Activated CD4-positive, alpha-beta T cell treated with anti-CD3 and anti-CD28 coated beads, Interleukin-2, Interleukin-6, amounts not matched to agents 100 ng/mL and 50 ng/mL, durations not matched to agents 16 hours and 8 hours (primary cell): ENCODE measurements around the gene GMCL2.

ENCODE experiments used
- DNase-seq: peaks from one replicate; pipeline ENCODE4 v3.0.0-alpha.2; 2020

The GMCL2 gene

DNA sequence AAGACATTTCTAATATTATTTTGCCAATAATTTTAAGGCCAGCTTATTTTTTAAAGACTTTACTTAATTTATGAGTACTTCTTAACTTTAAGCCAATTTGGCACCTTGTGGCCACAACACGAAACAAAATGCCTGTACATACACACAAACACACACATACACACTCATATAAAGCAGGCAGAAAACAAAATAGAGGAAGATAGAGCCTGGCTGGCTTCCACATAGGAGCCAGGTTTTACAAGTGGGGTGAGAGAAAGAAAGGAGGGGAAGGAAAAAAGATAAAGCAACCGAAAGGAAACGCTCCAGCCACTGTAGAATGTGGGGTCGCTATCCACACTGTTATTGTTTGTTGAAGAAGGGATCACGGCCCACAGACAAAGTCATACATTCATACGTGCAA lies 10.4 kb downstream of the GMCL2 start:
- no peak for DNase-seq

- no peak for DNase-seq
Measured at GRCh38 chr5:178174456-178174855, 12.7 kb downstream of the GMCL2 start.

- DNase-seq: no peak
Measured at GRCh38 chr5:178170455-178170854, 16.7 kb downstream of the GMCL2 start.

DNA sequence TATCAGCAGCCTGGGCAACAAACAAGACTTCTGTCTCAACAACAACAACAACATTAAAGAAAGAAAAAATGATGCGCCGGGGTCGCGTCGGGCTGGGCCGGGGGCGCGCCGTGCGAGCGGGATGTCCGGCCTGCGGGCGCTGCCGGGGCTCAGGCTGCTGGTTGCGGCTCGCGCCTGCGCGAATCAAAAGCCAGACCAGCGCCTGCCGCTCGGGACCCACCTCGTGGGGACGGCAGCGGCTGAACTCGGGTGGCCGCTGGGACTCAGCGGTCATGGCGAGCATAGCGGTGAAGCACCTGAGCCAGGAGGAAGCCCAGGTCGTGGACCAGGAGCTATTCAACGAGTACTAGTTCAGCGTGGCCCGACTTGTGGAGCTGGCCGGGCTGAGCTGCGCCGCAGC lies 21.6 kb downstream of the GMCL2 start:
- no peak for DNase-seq

GRCh38 chr5:178163772-178164735 lies 23.1 kb downstream of the GMCL2 start:
- peak; percentile 93 for DNase-seq

GRCh38 chr5:178162481-178162880 lies 24.7 kb downstream of the GMCL2 start:
- no peak for DNase-seq

DNA sequence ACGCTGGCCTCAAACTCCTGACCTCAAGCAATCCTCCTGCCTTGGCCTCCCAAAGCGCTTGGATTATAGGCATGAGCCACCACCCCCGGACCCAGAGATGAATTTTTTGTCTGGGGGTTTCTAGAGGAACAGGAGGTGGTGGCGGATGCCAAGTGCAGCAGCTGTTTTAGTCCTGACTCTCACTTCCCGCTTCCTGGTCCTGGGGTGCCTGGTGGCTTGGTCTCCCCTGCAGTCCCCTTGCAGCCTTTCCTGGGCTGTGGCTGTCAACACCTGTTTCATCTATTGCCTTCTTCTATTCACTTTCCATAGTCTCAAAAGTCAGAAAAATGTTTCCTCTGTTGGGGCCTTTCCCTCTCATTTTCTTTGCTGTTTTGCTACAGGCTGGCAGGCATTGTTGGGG lies 27.0 kb downstream of the GMCL2 start:
- DNase-seq: no peak

DNA sequence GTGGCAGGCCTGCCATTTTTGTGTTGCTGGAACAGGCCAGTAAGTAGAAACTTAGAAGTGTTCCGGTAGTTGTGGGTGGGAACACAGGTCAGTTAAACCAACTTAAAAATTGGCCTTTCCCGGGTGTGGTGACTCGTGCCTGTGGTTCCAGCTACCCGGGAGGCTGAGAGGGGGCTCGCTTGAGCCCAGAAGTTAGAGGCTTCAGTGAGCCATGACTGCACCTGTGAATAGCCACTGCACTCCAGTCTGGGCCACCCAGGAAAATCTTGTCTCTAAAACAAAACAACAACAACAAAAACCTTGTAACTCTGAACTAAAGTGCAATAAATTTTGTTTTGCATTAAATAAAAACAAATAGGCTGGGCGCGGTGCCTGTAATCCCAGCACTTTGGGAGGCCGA lies 32.1 kb downstream of the GMCL2 start:
- no peak for DNase-seq

DNA sequence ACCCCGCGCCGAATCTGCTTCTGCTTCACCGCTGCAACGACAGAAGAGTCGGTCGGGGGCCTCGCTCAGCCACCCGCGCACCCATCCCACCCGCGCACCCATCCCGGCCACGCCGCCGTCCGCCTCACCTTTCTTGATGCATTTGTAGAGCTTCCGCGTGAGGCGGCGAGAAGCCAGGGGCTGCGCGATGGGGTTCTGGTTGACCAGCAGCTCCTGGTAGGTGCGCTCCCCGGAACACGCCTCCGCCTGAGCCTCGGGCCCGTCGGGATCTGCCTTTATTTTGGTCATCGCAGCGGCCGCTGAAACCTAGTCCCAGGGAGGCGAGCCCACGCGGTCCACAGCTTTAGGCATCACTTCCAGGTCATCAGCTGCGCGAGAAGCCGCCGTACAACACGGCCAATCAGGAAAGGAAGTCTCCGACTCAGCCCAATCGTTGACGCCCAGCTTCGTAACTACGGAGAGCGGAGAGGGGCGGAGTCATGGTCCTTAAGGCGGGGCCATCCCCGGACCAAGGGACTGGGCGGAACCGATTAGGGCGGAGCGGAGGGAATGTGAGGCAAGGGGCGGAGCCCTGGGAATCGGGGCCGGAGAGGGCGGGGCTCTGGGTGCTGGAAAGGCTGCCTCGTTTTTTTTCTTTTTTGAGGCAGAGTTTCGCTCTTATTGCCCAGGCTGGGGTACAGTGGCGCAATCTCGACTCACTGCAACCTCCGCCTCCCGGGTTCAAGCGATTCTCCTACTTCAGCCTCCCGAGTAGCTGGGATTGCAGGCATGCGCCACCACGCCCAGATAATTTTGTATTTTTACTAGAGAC lies 33.4 kb downstream of the GMCL2 start, which contains the start of gene NHP2:
NHP2 (minus strand) TSS at position 356 of the 811 bp plus-strand sequence; CDS start at position 288, 68 bp downstream.
- DNase-seq: peak; percentile 99

DNA sequence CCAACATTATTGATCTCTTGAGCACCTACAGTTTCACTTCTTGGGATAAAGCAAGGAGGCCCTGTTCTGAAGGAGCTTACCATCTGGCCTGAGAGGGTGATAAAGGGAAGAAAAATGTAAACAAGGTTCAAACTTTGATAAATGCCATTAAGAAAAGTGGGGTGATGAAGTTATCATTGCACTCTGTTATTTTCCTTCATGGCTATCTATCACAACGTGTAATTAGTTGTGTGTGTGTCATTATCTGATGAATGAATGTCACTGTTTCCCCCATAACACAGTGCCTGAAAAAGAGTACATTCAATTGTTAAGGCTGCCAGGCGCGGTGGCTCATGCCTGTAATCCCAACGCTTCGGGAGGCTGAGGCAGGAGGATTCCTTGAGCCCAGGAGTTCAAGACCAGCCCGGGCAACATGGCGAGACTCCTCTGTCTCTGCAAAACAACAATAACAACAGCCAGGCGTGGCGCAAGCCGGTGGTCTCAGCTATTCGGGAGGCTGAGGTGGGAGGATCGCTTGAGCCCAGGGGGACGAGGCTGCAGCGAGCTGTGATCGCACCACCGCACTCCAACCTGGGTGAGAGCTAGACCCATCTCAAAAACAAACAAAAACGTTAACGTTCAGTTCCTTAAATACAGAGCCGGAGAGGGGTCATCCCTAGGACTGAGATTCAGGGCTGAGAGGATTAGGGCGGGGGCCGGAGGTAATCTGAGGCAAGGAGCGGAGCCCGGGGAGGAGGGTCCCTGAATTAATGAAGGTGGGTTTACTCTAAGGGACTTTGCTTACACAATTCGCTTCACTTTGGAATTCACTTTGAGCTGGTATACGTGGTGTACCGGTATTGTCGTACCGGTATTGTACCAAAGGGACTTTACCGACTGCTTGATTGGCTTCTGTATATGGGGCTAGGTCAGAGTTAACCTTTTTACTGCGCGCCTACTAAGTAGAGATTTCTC lies 34.4 kb downstream of the GMCL2 start:
- no peak for DNase-seq

GRCh38 chr5:178150977-178151734 lies 36.0 kb downstream of the GMCL2 start:
- DNase-seq: no peak

- no peak for DNase-seq
Measured at GRCh38 chr5:178149199-178149932, 37.8 kb downstream of the GMCL2 start.

GRCh38 chr5:178147406-178147805 lies 39.8 kb downstream of the GMCL2 start:
- no peak for DNase-seq

DNA sequence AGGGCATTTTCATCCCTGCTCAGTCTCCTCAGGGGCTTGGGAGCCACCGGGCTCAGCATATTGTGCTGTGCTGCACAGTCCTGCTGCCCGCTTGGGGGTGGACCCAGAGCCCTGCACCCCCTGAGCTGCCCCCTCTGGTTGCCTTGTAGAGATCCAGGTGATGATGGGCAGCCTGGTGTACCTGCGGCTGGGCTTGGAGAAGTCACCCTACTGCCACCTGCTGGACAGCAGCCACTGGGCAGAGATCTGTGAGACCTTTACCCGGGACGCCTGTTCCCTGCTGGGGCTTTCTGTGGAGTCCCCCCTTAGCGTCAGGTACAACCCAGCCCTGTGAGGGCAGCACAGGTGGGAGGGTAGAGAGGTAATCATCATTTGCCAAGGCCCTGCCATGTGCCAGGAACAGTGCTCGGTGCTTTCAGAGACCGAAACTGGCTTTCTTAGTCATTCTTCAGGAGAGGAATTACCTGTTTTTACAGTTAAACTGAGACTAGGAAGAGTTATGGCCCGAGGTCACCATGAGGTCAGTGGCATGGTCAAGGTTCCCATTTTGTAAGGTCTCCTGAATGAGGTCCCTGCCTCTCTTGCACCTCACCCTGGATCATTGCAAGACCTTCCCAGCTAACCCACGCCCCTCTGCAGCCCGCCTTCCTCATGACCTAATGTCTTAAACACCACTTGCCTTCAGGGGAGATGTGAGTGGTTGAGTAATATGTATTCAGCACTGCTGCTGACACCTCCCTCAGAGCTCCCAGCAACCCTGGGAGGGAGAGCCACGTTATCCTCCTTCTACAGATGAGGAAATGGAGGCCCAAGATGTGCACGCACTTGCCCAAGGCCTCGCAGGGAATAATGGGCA lies 41.0 kb downstream of the GMCL2 start:
- peak; percentile 70 for DNase-seq

- DNase-seq: no peak
Measured at GRCh38 chr5:178143901-178144300, 43.3 kb downstream of the GMCL2 start.

- DNase-seq: no peak
Measured at GRCh38 chr5:178143246-178143645, 43.9 kb downstream of the GMCL2 start.

GRCh38 chr5:178142642-178143041 lies 44.5 kb downstream of the GMCL2 start:
- DNase-seq: no peak

DNA sequence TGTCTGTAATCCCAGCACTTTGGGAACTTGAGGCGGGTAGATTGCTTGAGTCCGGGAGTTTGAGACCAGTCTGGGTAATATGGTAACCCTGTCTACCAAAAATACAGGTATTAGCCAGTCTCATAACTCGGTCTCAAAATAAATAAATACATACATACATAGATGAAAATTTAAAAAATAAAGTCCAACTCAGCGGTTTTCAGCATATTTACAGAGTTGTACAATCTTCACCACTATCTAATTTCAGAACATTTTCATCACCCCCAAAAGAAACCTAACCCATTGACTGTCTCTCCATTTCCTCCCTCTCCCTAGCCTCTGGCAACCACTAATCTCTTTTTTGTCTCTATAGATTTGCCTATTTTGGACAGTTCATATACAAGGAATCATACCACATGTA lies 45.6 kb downstream of the GMCL2 start:
- no peak for DNase-seq

- no peak for DNase-seq
Measured at GRCh38 chr5:178137991-178138390, 49.2 kb downstream of the GMCL2 start.

- DNase-seq: no peak
Measured at GRCh38 chr5:178136990-178137389, 50.2 kb downstream of the GMCL2 start.
